Mononuclear cell (primary cell): ENCODE data around the gene TSPYL1. TPM values are rescaled to one million over a fixed set of nuclear protein-coding genes. Genes with fewer than 3 reads are reported as not detected.

Experiments
- H3K27me3 ChIP-seq: 2 replicates; pipeline ENCODE4 v1.6.0; 2011; ENCODE audit warnings: low read length, control low read depth; ENCODE audit not compliant: insufficient read depth
- H3K4me1 ChIP-seq: 2 replicates; pipeline ENCODE4 v1.5.1; 2011; ENCODE audit warnings: mild to moderate bottlenecking, low read length, control low read depth; ENCODE audit not compliant: insufficient read depth
- H3K4me3 ChIP-seq: 2 replicates; pipeline ENCODE4 v1.5.1; 2011; ENCODE audit warnings: mild to moderate bottlenecking, low read length, moderate library complexity
- H3K9me3 ChIP-seq: 2 replicates; pipeline ENCODE4 v1.5.1; 2011; ENCODE audit warnings: low read depth, mild to moderate bottlenecking, control low read depth, low read length
- total RNA-seq: library from RNA; depleted of rRNA; stranded (reverse); fragments of >200 nt; gene quantifications from one replicate; pipeline ENCODE4 v1.2.3, GENCODE V29; 2012

TSPYL1 gene
- total RNA-seq, 1 donor = 179 TPM

DNA sequence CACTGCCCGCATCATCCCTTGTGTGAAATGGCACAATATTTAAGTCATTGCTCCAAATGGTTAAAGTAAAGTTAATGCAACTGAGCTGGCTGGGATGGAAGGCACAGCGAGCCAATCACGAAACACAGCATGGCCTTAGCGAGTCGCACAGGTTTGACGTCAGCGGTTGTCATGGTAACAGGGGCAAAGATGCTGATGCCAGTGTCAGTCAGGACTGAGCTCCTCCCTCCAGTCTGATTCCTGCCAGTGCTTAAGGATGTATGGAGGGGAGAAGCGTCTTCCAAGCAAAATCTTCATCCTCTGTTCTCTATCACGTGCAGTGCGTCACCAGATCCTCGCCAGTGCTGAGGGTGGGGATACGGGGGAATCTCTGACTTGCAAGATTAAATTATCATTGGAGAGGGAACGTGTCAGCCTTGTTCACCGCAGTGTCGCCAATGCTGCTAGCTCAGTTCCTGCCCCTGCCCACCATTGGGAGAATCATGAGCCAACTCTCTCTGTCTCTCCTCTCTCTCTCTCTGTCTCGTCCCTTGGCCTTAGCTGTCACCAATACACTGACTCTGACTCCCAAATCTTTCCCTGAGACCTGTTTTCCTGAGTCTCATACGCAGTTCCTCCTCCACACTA is 50.3 kb downstream of the TSPYL1 start:
- Histone ChIP-seq H3K9me3 (no peaks in the 10 kb centered on the region), H3K27me3 (no peaks in the 10 kb centered on the region), H3K4me3 (no peak overlapping the region), H3K4me1 (no peaks in the 10 kb centered on the region)

Other genes starting within 250 kb of the TSPYL1 start
- gene FRK, start 219.0 kb downstream of the TSPYL1 start, total RNA-seq = not detected
- 6.5 TPM for gene NT5DC1, start 179.1 kb downstream of the TSPYL1 start, total RNA-seq
- gene COL10A1, start 153.8 kb downstream of the TSPYL1 start, total RNA-seq = 0.31 TPM
- gene TSPYL4, start 25.9 kb downstream of the TSPYL1 start, total RNA-seq = 39.8 TPM
- 98.8 TPM for gene DSE, start 91.0 kb upstream of the TSPYL1 start, total RNA-seq
- gene CALHM6, start 181.4 kb upstream of the TSPYL1 start, total RNA-seq = 19.7 TPM
- gene CALHM5, start 231.7 kb upstream of the TSPYL1 start, total RNA-seq = 0.42 TPM